Activated T-cell treated with anti-CD3 and anti-CD28 coated beads, Interleukin-2, amount 50 U/mL, for 24 hours (primary cell): ENCODE measurements around the gene ZFAND2A.
"Not testable (repeated sequence)": the region's sequence is repeated elsewhere in the genome, so short reads cannot be mapped to it uniquely, and the experiment has no call there.

ENCODE experiments used
- DNase-seq: peaks from one replicate; pipeline ENCODE4 v3.0.0-alpha.2; 2020
- H3K27ac Mint-ChIP-seq: 2 replicates; pipeline ENCODE4 v1.8.0; 2020; ENCODE audit warnings: mild to moderate bottlenecking, mixed read lengths
- H3K27me3 Mint-ChIP-seq: 2 replicates; pipeline ENCODE4 v1.8.0; 2020; ENCODE audit warnings: mixed read lengths
- H3K36me3 Mint-ChIP-seq: 2 replicates; pipeline ENCODE4 v1.8.0; 2020; ENCODE audit warnings: low read depth, mixed read lengths
- H3K4me1 Mint-ChIP-seq: 2 replicates; pipeline ENCODE4 v1.8.0; 2020; ENCODE audit warnings: low read depth, mixed read lengths
- H3K4me3 Mint-ChIP-seq: 2 replicates; pipeline ENCODE4 v1.8.0; 2020; ENCODE audit warnings: mild to moderate bottlenecking, moderate library complexity, mixed read lengths
- H3K9me3 Mint-ChIP-seq: 2 replicates; pipeline ENCODE4 v1.8.0; 2020; ENCODE audit warnings: mixed read lengths

ZFAND2A gene

DNA sequence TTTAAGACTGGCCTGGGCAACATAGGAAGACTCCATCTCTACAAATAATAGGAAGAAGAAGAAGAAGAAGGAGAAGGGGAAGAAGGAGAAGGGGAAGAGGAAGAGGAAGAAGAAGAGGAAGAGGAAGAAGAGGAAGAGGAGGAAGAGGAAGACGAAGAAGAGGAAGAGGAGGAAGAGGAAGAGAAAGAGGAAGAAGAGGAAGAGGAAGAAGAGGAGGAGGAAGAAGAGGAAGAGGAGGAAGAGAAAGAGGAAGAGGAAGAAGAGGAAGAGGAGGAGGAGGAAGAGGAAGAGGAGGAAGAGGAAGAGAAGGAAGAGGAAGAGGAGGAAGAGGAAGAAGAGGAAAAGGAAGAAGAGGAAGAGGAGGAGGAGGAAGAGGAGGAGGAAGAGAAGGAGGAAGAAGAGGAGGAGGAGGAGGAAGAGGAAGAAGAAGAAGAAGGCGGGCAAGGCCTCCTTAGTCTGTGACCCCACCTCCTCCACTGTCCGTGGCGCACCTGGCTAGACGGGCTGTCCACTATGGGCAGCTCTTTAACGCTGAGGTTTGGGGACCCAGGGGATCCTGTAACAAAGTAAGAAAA, 28.8 kb upstream of the ZFAND2A start:
- DNase-seq, result no peak
- no peak overlapping the region for H3K27ac Mint-ChIP-seq
- no peaks in the 10 kb centered on the region for H3K36me3 Mint-ChIP-seq
- no peak overlapping the region for H3K4me3 Mint-ChIP-seq
- peaks cover 37% of the 10 kb centered on the region for H3K27me3 Mint-ChIP-seq
- H3K9me3 Mint-ChIP-seq, result peaks cover 7% of the 10 kb centered on the region
- peaks cover 19% of the 10 kb centered on the region for H3K4me1 Mint-ChIP-seq

DNA sequence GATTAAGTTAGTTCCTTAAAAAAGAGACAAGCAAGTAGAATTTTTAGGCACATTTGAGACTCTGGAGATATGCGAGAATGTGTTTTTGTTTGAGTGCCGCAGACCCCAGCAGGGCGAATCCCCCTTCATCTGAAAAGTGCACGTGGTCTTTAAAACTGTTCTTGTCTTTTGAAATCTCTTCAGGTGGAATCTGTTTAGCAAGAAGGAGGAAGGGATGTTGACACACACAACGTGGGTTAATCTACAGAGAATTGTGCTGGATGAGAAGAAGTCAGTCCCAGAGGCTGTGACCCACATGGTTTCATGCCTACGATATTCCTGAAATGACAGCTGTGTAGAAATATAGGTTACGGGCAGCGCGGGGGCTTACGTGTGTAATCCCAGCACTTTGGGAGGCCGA, 27.1 kb upstream of the ZFAND2A start:
- H3K27ac Mint-ChIP-seq, result no peak overlapping the region
- H3K9me3 Mint-ChIP-seq, result peaks cover 7% of the 10 kb centered on the region
- no peaks in the 10 kb centered on the region for H3K36me3 Mint-ChIP-seq
- H3K4me3 Mint-ChIP-seq, result no peak overlapping the region
- H3K4me1 Mint-ChIP-seq, result peaks cover 13% of the 10 kb centered on the region
- DNase-seq, result no peak
- H3K27me3 Mint-ChIP-seq, result peaks cover 31% of the 10 kb centered on the region

DNA sequence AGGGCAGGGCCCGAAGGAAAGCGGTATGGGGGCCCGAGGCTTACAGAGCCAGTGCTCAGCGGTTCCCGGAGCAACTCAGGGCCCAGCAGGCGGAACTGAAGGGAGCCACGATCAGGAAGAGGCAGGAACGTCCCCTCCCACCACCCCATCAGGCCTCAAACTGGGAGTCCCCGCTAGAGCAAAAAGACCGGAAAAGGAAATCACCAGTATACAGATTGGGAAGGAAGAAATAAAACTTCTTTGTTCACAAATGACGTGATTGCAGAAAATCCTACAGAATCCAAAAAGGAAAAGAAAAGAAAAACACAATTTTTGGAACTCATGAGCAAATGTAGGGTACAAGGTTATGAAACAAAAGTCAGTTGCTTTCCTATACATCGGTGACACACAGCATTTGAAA, 21.6 kb upstream of the ZFAND2A start:
- Mint-ChIP-seq H3K36me3 (no peaks in the 10 kb centered on the region), H3K27ac (no peak overlapping the region), H3K4me3 (no peak overlapping the region), H3K27me3 (peaks cover 59% of the 10 kb centered on the region), H3K9me3 (no peaks in the 10 kb centered on the region), H3K4me1 (peaks cover 5% of the 10 kb centered on the region)
- no peak for DNase-seq

DNA sequence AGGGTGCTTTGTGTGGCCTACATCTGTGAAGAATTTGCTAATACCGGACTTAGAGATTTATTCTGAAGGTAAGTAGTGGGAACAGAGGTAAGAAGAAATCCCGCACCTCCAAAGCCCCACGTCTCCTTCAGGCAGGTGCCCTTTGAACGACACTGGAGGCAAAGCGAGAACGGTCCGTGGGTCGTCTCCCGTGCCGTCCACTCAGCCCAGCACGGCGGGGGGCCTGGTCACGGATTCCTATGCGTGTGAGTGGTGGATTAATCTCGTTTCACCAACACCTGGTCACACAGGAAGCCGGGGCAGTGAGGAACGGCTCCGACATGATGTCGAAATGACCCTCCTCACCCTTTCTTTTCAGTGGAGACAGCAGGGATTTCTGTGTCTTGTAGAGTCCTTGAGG, 21.0 kb upstream of the ZFAND2A start:
- no peaks in the 10 kb centered on the region for H3K9me3 Mint-ChIP-seq
- H3K27me3 Mint-ChIP-seq, result peaks cover 53% of the 10 kb centered on the region
- no peak overlapping the region for H3K27ac Mint-ChIP-seq
- H3K36me3 Mint-ChIP-seq, result no peaks in the 10 kb centered on the region
- no peak overlapping the region for H3K4me3 Mint-ChIP-seq
- H3K4me1 Mint-ChIP-seq, result peaks cover 11% of the 10 kb centered on the region
- DNase-seq, result no peak

DNA sequence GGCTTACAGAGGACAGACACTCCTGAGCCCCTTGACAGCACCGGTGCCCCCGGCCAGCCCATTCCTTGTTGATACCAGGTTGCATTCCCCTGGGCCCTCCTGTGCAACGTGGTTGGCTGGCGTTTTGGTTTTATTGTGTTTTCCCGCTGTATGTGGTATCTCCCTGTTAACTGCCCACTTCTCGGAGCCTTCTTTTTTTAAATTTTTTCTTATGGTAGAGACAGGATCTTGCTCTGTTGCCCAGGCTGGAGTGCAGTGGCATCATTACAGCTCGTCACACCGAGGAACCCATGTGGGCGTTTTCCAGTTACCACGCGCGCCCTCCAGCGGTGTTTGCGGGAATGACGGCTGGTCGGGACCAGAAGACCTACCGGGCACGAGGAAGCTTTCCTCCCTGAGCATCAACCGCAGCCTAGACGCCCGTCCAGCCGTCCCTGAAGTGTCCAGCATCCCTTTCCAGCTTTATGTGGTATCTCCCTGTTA, 16.9 kb upstream of the ZFAND2A start:
- H3K36me3 Mint-ChIP-seq, result no peaks in the 10 kb centered on the region
- H3K27me3 Mint-ChIP-seq, result peaks cover 32% of the 10 kb centered on the region
- H3K27ac Mint-ChIP-seq, result no peak overlapping the region
- no peak overlapping the region for H3K4me3 Mint-ChIP-seq
- H3K9me3 Mint-ChIP-seq, result no peaks in the 10 kb centered on the region
- H3K4me1 Mint-ChIP-seq, result peaks cover 15% of the 10 kb centered on the region
- DNase-seq, result peak; percentile 89

DNA sequence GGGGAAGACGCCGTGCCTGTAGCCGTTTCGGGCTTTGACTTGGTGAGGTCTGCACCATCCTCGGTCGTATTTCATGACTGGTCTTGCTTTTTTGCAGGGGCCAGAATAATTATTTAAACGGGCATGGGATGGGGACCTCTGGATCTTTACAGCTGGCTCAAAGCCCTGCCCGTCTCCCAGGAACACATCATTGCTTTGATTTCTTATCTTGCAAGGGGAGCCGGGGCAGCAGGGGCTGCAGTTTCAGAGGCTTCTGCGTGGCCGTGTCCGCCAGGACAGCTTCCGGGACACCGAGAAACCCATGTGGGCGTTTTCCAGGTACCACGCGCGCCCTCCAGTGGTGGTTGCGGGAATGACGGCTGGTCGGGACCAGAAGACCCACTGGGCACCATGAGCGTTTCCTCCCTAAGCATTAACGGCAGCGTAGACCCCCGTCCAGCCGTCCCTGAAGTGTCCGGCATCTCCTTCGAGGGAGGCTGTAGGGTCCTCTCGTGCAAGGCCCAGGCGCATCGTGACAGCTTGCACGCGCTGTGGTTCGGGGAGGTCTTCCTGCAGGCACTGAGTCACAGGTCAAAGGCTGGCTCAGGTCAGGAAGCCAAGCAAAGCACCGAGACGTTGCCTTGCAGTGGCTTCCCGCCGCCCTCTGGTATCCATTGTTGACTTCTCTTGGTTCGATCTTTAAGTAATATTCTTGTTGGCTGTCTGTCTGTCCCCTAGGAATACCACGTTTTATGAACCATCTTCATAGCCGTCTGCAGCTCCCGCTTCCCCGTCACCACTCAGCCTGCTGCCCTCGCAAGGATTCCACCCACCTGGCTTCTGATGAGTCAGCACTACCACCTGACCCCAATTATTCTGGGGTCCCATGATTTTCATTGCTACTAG, 16.2 kb upstream of the ZFAND2A start:
- peak; percentile 93 for DNase-seq
- H3K9me3 Mint-ChIP-seq, result no peaks in the 10 kb centered on the region
- H3K27ac Mint-ChIP-seq, result peak overlapping the region; percentile 75
- peaks cover 15% of the 10 kb centered on the region for H3K4me1 Mint-ChIP-seq
- peak overlapping the region; percentile 60 for H3K4me3 Mint-ChIP-seq
- no peaks in the 10 kb centered on the region for H3K36me3 Mint-ChIP-seq
- H3K27me3 Mint-ChIP-seq, result peaks cover 25% of the 10 kb centered on the region

DNA sequence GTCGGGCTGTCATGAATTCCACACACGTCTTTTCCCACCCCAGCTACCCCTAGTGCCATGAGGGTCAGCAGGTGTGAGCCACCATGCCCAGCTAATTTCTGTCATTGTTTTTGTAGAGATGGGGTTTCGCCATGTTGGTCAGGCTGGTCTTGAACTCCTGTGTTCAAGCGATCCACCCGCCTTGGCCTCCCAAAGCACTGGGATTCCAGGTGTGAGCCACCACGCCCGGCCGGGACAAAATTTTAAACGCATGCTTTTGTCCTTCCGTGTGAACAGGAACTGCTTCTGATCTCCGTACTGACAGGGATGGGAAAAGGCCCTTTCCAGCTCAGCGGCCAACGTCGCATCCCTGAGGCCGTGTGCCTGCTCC, 15.6 kb upstream of the ZFAND2A start:
- Mint-ChIP-seq H3K27me3 (peaks cover 23% of the 10 kb centered on the region), H3K4me1 (peaks cover 15% of the 10 kb centered on the region), H3K9me3 (no peaks in the 10 kb centered on the region), H3K36me3 (no peaks in the 10 kb centered on the region), H3K27ac (peak overlapping the region; percentile 75), H3K4me3 (no peak overlapping the region)
- no peak for DNase-seq

DNA sequence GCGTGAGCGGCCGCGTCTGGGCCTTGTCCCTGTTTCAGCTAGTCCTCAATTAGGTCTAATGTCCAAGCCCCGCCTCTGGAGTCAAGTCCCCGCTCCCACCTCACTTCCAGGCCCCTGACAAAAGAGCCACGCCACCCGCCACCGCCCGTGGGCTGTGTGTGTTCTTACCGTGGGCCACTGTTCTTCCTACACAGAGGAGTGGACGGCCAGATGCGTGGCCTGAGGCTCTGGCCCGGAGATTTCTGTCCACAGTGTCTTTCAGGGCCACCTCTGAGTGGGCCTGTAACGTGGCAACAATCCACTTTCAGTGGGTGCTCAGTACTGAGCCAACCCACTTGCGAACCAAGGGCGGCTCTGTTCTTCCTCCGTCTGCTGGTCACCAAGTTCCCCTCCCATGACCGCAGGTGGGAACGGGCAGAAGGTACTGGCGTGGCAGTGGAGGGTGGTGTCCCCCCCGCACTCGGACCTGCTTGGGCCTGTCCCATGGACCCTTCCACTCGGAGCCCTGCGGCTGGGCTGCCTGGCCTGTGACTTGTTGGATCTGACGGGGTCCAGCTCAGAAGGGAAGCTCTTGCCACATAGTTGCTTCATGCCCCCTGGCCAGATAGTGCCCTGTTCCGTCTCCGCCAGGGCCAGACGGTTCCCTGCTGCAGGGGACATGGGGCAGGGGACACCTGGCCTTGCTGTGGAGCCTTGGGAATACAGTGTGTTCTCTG, 15.0 kb upstream of the ZFAND2A start:
- Mint-ChIP-seq H3K4me3 (no peak overlapping the region), H3K27me3 (peaks cover 18% of the 10 kb centered on the region), H3K9me3 (no peaks in the 10 kb centered on the region), H3K27ac (no peak overlapping the region), H3K4me1 (peaks cover 17% of the 10 kb centered on the region), H3K36me3 (no peaks in the 10 kb centered on the region)
- DNase-seq, result no peak

DNA sequence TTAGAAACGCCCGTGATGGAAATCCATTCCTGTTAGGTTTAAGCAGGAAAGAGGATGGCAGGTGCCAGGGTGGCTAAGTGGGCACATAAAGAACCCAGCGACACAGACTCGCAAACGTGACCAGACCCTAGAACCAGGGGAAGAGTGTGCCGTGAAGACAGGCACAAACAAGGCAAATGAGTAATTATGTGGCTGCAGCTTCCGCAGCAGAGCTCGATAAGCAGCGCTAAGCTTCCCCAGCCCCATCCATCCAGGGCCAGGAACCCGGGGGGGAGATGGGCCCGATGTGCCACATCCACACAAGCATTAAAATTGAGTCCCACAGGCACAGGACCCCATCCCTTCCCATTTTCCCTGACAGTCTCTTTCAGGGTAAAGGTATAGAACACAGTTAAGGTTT, 14.0 kb upstream of the ZFAND2A start:
- Mint-ChIP-seq H3K36me3 (no peaks in the 10 kb centered on the region), H3K9me3 (no peaks in the 10 kb centered on the region), H3K4me3 (no peak overlapping the region), H3K27ac (no peak overlapping the region), H3K27me3 (peaks cover 13% of the 10 kb centered on the region), H3K4me1 (peaks cover 27% of the 10 kb centered on the region)
- no peak for DNase-seq

DNA sequence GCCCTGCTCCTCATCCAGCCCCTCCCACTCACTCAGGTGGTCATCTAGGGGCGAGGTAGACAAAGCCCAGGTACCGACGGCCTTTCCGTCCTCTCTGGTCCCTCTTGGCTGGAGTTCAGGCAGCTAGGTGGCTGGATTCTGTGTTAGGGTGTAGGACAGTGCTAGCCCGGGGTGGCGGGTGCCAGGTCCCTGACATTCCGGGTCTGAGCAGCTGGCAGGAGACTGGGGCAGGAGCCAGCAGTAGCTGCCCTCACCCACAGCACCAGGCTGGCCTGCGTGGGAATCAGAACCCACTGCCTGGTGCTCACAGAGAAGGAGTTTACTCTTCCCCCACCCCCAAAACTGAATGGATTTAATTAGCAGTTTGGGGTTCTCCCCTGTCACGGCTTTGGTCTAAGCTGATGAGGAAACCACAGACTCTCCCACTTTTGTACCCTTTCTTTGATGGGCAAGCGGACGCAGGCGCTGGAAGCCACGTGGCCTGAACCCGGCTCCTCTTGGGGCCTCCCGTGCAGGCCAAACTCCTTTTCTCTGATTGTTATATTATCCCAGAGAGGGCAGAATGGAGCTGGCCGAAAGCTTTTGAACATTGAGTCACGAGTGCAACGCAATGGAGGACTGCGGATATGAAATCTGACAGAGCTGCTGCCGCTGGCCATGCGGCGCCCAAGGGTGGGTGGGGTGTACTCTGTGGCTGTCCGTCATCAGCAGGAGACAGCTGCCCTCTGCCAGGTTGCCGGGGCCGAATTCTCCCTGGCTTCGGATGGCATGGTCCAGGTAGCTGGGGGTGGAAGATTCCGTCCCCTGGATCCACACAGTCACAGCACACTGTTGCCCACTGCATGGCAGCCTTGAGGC, 12.9 kb upstream of the ZFAND2A start:
- Mint-ChIP-seq H3K4me1 (peaks cover 28% of the 10 kb centered on the region), H3K27ac (no peak overlapping the region), H3K9me3 (no peaks in the 10 kb centered on the region), H3K4me3 (no peak overlapping the region), H3K36me3 (no peaks in the 10 kb centered on the region), H3K27me3 (peaks cover 8% of the 10 kb centered on the region)
- DNase-seq, result no peak

DNA sequence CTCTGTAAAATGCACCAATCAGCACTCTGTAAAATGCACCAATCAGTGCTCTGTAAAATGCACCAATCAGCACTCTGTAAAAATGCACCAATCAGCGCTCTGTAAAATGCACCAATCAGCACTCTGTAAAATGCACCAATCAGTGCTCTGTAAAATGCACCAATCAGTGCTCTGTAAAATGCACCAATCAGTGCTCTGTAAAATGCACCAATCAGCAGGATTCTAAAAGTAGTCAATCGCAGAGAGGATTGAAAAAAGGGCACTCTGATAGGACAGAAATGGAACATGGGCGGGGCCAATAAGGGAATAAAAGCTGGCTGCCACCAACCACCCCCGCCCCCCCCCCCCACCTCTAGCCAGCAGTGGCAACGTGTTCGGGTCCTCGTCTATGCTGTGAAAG, 11.5 kb upstream of the ZFAND2A start:
- H3K4me3 Mint-ChIP-seq, result not testable (repeated sequence)

DNA sequence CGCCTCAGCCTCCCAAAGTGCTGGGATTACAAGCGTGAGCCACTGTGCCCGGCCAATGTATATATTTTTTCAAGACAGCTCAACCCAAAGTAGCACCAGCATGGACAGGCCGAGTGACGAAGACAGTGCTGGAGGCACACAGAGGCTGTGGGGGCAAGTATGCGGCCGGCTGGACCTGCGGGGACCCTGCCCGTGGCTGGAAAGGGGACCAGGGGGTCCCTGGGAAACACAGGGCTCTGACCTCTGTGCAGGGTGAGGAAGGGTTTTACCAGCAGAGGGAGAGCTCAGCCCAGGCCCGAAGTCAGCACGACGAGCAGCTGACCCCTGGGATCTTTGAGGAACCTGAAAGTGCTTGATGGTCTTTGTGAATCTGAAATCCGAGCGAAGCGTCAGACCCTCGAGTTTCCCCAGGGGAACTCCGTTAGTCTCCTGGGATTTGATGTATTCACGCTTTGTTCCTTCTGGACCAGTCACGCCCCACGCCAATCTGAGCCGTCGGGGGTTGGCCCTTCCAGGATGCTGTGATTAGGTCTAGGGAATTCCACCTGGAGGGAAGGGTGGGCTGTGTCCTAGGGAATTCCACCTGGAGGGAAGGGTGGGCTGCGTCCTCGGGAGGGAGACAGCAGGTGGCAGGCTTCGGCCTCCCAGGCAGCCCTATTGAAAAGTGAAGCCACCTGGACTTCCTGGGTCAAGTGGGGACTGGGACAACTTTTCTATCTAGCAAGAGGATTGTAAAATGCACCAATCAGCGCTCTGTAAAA, 10.9 kb upstream of the ZFAND2A start:
- DNase-seq, result no peak
- Mint-ChIP-seq H3K27me3 (no peaks in the 10 kb centered on the region), H3K27ac (peak overlapping the region; percentile 44), H3K36me3 (no peaks in the 10 kb centered on the region), H3K4me3 (no peak overlapping the region), H3K9me3 (no peaks in the 10 kb centered on the region), H3K4me1 (peaks cover 16% of the 10 kb centered on the region)

More for the DNA sequence above, 11.5 kb upstream of the ZFAND2A start:
- not testable (repeated sequence) for H3K27me3 Mint-ChIP-seq, DNase-seq, H3K36me3 Mint-ChIP-seq, H3K9me3 Mint-ChIP-seq
- Mint-ChIP-seq H3K4me1 (peaks cover 22% of the 10 kb centered on the region), H3K27ac (peak overlapping the region; percentile 44)

DNA sequence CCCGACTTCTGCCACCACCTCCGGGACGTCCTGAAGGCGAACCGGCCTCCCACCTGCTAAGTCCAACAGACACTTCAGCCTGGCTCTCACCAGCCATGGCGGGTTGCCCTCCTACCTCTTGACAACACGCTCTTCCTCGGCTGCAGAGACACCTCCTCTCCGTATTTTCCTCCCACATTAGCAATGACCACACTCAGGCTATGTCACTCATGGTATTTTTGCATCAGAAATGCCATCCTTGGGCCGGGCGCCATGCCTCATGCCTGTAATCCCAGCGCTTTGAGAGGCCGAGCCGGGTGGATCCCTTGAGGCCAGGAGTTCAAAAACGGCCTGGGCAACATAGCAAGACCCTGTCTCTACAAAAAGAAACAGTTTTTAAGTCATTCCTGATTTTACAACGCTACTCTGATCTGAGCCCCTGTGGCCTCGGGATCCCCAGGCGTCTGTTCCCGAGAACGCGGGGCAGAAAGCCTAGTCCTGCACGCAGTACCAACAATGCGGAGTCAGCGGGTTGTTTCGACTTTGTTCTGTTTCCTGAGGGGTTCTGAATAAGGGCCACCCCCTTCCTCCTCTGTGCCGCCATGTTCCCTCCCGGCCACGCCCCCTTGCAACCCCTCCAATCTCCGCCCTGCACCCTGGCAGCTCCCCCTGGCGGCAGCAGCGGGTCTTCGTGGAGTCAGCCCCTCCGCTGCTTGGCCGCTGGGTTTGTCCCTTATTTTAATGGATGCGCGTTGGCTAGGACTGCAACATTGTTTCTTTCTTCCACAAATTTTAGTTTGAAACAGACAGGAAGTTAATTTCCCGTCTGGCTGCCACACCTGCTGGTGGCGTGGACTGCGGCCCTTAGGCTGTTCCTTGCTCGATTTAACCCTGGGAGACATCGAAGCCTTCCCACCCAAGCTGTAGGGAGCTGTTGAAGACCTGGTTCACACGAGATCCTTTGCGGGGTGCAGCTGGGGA, 9.7 kb upstream of the ZFAND2A start:
- Mint-ChIP-seq H3K9me3 (no peaks in the 10 kb centered on the region), H3K4me1 (peaks cover 12% of the 10 kb centered on the region), H3K27me3 (no peaks in the 10 kb centered on the region), H3K36me3 (peaks cover 2% of the 10 kb centered on the region), H3K4me3 (peak overlapping the region; percentile 81), H3K27ac (peak overlapping the region; percentile 92)
- DNase-seq, result peak; percentile 97
